Gastroesophageal sphincter (tissue), 3 donors: Measurements from ENCODE around the gene LRRC63.

Experiments
- CTCF ChIP-seq, 4 experiments: fragments of 200-600 bp in 2 of 4; fragments of 450-650 bp in 2 of 4; sonication (generic) in 1 of 4; IDR thresholded peaks; one replicate each; pipeline ENCODE4 v1.5.1; 2017 to 2019; ENCODE audit warnings: antibody characterized with exemption in 4 of 4, mild to moderate bottlenecking in 2 of 4, moderate library complexity in 2 of 4
- EP300 ChIP-seq: sonication (generic); formaldehyde crosslinking; IDR thresholded peaks from one replicate; pipeline ENCODE4 v1.6.1; 2017; ENCODE audit warnings: antibody characterized with exemption, mild to moderate bottlenecking
- POLR2A ChIP-seq, 2 donors: fragments of 450-650 bp; IDR thresholded peaks; one replicate each; pipeline ENCODE4 v1.6.1; 2017; ENCODE audit warnings: antibody characterized with exemption in 2 of 2, mild to moderate bottlenecking in 2 of 2, moderate library complexity in 1 of 2

DNA sequence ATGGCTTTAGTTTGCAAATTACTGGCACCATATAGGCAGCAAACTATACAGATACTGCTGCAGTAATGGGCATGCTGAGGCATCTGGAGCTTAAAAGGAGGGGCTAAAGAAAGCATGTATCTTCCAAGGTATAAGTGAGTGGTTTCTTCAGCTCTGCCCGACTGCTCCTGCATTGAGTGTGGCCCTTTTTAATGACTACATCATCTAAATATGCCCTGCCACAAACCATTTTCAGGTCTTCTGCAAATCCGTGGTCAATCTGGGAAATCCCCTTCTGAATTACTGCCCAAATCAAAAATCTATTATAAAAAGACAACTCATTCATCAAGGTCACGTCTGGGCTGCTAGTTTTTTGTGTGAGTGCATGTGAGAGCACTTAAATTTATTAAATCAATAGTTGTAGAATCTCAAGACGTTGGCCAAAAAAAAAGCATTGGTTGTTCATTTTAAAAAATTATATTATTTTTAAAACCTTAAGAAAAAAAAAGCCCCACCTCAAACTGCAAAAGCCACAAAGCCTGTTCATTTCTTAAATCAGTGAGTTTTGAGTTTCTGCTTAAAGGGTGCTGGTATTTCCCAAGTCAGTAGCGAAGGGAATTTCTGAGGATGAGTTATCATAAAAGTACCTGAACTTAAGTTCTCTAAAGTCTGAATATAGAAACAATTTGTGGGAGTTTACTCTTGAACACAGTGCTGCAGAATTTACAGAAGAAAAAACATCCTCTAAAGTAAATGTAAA, 46.1 kb upstream of the LRRC63 start:
- no peak for TF ChIP-seq CTCF (IDR thresholded peaks at IDR 0.05)
- no peak for TF ChIP-seq POLR2A (IDR thresholded peaks at IDR 0.05)
- no peak for TF ChIP-seq EP300
